Inflammatory macrophage treated with lipopolysaccharide for 4 hours (primary cell): Measurements from ENCODE around the gene PAX1.

Source experiments
- DNase-seq: peaks from one replicate; pipeline ENCODE4 v3.0.0-alpha.2; 2020

PAX1 gene

DNA sequence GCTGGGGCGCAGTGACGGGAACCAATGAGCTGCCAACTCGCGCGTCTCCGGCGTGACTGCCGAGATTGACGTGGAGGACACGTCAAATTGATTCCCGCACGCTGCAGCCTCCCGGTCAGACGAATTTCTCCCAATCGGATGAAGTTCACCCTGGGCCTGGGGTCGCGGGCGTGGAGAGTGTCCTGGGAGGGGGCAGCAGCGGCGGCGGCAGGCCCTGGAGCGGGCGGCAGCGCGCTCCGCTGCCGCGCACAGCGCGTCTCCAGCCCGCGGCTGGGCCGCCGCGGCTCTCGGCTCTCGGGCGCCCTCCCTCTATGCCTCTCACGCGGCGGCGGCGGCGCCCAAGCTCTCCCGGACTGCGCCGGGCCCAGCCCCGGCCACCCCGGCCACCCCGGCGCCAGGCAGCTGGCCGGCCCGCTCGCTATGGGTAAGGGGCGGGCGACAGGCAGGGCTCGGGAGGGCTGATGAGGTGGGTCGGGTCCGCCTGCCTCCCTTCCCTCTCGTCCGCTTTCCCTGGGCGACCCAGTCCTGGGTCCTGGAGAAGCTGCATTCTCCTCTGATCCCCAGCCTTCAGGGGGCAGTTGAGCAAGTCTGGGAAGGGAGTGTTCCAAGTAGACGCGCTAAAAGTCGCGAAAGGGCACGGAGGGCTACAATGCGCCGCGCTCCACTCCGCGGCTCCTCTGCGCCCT lies at the start of gene PAX1:
Gene PAX1 (plus strand): TSS at position 90 of the 686 bp plus-strand sequence. CDS start 49 bp downstream, at position 139.
- DNase-seq, result no peak

DNA sequence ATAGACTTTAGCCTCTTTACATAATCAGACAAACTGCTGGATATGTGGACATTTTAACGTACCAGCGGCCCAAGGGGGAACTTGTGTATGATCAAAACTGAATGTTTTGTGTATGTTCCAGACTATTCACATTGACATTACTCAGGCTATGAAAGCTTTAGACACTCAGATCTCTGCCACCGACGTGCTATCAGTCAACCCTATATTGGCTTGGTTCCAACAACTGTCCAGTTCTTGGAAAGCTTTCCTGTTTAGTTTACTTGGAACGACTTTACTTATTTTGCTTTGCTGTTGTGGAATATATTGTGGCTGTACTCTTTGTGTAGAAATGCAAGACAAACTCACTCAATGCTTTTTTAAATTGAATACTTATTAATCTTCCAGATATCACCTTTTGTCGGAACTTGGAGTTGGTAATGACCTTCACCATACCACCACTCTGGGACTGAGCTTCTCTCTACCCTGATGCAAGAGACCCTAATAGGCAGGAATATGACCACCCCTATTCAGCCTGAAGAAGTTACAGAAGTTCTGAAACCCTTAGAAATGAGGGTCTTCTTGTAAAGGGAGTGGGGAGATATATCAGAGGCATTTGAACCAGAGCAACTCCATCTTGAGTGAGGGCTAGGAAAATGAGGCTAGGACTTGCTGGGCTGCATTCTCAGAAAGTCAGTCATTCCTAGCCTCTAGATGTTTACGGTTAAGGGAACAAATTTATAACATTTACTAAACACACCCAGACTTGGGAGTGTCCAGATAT lies 49.0 kb upstream of the PAX1 start:
- DNase-seq, result no peak

GRCh38 chr20:21661488-21662055 lies 43.9 kb upstream of the PAX1 start:
- no peak for DNase-seq

- no peak for DNase-seq
Observed at GRCh38 chr20:21663465-21663864, 42.0 kb upstream of the PAX1 start.

DNA sequence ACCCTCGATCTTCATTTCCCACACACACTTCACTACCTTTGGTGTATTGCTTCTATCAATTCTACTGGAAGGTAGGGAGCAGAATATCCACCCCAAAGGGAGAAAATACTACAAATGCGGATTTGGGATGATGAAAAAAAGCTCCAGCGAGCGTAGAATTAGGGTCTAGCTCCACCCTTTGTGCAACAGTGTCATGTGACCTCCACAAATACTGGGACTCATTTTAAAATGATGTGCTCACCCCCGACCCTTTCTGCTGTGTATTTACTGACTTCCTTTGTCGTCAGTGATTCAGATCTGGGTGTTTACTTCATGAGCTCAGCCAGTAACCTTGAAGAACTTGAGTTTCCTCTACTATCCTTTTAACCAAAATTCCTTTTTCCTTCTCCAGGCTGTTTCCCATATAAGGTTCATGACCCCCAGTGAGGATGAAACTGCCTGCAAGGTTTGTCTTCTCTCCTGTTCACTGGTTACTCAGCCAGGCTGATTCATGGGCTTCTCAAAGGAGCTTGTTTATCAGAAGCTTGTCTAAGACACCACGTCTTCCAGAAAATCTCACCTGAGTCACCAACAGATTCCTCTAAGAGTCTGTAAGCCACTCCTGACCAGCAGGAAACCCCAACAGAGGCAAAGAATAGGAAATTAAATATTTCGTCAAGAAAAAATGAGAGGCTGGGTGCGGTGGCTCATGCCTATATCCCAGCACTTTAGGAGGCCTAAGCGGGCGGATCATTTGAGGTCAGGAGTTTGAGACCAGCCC lies 39.6 kb upstream of the PAX1 start:
- DNase-seq, result no peak

GRCh38 chr20:21670126-21670525 lies 35.3 kb upstream of the PAX1 start:
- no peak for DNase-seq

DNA sequence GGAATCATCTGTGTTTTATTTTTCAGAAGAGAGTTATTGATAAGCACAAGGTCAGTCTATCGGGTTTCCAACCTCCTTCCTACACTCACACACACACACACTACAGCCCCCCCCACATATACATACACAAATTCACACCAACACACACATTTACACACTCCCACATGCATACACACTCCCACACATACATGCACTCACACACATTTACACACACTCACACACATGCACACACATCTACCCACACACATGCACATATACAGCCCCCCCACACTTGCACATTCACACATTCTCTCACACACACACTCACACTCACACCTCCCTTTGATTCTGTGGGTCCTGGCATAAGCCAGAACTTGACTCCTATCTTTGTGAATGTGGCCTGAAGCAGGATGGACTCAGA lies 34.5 kb upstream of the PAX1 start:
- DNase-seq, result no peak

DNA sequence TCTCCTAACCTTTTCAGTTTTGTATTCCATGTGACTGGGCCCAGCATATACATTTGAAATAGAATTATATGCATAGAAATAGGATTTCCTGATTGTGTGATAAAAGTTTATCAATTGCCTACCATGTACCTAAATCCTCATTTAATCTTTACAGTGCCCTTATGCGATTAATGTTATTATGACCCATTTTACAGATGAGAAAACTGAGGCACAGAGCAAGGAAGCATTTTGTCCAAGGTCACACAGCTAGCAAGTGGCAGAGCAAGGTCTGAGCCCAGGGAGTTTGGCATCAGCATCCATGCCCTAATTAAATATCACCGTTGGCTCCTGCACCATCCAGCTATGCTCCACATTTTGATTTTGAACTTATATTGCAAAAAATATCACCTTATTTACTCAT lies 28.2 kb upstream of the PAX1 start:
- DNase-seq, result no peak

GRCh38 chr20:21677781-21678180 lies 27.7 kb upstream of the PAX1 start:
- no peak for DNase-seq

GRCh38 chr20:21681234-21681921 lies 24.1 kb upstream of the PAX1 start:
- DNase-seq, result no peak

DNA sequence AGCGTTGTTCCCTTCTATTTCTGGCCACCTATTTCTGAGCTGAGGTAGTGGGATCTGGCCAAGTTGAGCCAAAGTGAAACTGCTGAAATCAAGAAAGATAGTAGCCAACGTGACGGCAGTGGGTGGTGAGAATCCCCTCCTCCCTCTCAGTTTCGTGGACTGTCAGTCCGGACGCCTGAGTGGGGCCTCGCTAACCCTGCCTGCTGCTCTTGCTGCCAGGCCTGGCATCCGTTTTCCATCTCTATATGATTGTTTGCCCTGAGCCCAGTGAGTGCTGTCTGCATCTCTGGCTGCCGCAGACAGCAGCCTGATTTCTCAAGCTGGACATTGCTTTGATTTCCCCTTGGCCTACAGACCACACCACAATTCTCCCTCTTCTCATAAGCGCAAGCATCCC lies 23.5 kb upstream of the PAX1 start:
- no peak for DNase-seq

GRCh38 chr20:21682521-21682954 lies 22.9 kb upstream of the PAX1 start:
- no peak for DNase-seq

- no peak for DNase-seq
Observed at GRCh38 chr20:21684671-21685070, 20.8 kb upstream of the PAX1 start.

DNA sequence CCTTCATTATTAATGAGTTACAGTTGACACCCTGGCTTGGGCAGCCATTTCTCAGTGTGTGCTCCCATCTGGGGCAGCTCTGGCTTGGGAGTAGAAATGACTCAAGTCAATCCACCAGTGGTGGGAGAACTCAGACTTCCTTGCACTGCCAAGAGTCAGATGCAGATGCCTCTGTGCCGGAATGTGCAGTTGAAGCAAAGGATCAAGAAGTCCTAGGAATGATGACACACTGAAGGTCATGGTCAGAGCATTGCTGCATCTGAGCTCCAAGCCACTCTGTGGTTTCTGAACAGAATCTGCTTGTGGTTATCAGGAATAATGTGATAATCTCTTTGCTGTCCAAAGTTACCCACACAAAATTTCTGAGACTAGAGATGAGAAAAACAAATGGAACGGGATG lies 19.5 kb upstream of the PAX1 start:
- no peak for DNase-seq

- no peak for DNase-seq
Observed at GRCh38 chr20:21693322-21693721, 12.1 kb upstream of the PAX1 start.

DNA sequence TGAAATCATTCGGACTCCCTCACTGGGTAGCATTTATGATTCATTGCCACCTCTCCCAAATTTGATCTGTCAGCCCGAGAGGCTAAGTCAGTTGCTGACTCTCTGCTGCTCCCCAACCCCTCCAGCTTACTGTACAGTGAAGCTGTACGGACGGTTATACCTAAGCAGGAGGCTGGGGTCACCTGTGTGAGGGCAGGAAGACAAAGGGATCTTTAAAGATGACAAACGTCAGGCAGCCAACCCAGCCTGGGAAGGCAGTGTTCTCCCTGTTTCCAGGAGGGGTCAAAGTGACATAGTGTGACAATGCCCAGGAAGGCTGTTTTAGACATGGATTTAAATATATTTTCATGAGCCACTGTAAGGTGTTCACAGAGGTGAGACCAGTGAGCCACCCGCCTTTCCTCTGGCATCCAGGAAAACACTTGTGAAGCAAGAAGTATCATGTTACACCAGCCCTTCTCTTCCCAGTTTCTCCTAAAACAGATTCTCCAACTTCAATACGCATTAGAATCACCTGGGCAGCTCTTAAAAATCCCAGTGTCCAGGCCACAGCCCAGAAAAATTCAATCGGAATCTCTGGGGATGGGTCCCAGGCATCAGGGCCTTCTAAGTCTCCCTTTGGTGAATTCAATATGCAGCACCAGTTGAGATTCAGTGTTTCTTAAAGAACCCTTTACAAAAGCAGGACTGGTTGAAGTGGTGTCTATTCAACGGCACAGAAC lies 6.8 kb upstream of the PAX1 start:
- DNase-seq, result no peak

DNA sequence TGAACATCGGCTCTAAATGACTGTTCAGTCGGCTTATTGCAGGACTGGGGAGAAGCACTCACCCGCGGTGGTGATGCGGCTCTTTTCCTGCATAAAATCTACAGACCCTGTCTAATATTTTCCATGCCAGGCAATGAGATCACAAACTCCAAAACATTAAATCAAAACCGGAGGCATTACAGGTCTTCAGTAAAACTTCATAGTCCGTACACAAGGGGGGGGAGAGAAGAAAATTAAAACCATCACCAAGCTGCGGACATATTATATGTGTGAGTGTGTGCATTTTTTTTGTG lies 6.3 kb upstream of the PAX1 start:
- DNase-seq, result no peak

DNA sequence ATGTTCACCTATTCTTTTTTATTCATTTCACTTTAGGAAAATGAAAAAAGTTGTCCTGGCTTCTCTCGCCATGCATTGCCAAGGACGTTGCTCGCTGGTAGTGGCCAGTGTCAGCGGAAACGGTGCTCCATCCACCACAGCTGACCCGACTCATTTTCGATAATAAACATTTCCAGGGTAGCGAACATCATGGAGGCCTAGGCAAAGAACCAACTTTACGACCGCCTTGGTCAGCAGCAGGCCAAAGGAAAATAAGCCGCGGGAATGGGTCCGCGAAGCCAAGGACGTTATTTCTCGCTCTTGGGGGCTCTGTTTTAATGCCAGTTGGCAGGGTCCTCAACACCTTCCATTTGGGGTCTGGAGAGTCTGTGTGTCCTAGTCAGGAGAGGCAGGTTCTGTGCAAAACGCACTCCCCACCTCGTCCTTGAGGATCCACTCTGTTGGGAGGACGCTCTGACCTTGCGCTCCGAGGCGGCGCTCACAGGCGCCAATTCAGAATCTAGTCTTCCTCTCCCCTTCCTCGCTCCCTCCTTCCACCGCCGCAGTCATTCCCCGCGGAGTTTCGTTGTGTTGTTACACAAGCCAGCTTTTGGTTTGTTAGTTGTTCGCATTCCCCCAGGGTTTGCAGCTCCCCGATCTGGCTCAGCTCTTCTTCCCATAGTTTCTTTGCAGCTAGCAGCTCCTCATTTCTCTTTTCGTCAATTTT lies 4.1 kb upstream of the PAX1 start:
- DNase-seq, result no peak

GRCh38 chr20:21702016-21702415 lies 3.4 kb upstream of the PAX1 start:
- DNase-seq, result no peak

DNA sequence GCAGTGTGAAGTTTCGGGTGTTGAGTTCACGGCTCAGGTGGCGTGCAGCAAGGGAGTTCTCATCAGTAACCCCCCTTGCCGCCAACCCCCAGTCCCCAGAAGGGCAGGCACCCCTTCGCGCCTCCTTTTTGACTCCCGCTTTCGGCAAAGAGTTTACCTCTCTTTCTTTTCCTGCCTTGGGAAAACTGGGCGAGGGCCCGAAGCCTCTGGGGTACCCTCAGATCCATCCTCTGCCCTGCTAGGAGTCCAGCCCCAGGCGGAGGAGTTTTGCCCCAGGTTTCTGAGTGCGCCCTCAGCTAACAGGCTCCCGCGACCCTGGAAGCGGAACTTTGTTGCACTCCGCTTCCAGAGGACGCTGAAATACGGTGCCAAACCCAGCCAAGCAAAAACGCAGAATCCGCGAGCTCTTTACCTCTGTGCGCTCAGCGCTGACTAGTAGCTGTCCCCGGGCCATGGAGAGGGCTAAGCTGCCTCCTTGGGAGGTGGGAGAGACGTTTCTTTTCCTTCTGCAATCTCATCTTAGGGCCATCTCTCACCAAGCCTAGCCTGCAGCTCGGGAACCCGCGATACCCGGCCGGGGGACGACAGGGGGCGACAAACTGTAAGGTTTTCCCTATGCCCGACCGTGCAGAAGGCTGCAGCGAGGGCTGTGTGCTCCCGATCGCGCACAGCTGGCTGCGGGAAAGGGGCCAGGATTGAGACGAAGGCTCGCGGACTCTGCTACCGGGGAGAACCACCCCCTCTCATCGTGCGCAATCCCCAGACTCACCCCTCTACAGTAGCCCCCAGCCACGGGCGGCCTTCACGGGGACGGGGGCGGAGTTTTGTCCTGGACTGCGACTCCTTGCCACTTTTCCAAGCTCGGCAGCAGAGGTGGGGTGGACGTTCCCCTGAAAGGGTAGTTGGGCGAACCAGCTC lies 2.7 kb upstream of the PAX1 start:
- peak; percentile 0 for DNase-seq
